DMS79 treated with DMSO at 0.1 percent for 48 hours (cell line): ENCODE data around the gene PLPP6.
"Not testable (repeated sequence)": the region's sequence is repeated elsewhere in the genome, so short reads cannot be mapped to it uniquely, and the experiment has no call there.

Source experiments
- DNase-seq: peaks from one replicate; lab custom pipeline; 2025; lab: John Stamatoyannopoulos, UW

Gene PLPP6

DNA sequence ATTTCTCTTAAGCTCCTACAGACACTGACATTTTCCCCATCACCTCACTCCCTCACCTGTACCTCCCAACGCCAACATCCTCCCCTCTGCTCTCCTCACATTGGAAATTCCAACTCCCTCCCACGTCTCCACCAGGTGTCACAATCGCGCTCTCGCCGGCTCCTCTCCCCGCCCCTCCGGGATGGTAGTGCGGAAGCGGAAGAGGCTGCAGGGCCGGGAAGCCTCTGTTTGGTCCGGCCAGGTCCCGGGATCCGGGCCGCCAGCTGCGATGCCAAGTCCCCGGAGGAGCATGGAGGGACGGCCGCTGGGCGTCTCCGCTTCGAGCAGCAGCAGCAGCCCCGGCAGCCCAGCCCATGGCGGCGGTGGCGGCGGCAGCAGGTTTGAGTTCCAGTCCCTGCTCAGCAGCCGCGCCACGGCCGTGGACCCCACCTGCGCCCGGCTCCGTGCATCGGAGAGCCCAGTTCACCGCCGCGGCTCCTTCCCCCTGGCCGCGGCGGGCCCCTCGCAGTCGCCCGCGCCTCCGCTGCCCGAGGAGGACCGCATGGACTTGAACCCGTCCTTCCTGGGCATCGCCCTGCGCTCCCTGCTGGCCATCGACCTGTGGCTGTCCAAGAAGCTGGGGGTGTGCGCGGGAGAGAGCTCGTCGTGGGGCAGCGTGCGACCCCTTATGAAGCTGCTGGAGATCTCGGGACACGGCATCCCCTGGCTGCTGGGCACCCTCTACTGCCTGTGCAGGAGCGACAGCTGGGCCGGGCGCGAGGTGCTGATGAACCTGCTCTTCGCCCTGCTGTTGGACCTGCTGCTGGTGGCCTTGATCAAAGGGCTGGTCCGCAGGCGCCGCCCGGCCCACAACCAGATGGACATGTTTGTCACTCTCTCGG, at the start of gene PLPP6:
TSS of gene PLPP6 (plus strand) at position 187 of the 881 bp plus-strand sequence. CDS start at position 269, 82 bp downstream.
- DNase-seq, result peak; percentile 88

DNA sequence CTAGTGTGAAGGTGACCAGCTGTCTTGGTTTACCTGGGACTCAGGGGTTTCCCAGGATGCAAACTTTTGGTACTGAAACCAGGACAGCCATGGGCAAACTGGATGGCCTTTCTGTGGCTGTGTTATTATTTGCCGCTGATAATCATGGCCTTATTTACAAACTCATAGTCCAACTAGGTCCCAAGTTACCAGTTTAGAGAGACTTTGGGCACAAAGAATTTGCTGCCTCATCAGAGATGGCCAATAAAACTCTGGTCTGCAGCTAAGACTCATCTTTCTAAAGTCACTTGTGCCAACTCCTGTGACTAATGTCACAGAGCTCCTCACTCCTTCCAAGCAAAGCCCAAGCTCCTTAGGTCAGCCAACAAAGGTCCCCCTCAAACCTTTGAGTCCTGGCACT, 47.5 kb upstream of the PLPP6 start:
- no peak for DNase-seq

DNA sequence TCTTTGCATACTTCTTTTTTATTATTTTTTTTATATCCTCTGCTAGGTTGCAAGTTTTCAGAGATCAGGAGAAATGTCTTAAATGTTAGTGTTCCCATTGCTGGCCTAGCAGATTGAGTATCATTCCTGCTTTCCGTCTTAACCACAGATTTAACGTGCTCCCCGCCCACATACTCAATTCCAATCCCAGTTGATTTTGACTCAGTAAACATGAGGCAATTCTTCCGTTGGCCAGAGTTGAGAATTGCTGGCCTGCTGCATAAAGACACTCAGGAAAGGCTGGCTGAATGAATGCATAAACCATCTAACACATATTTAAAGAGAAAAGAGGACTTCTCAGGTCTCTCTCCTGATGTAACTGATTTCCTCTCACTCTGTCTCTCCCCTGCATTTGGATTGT, 46.8 kb upstream of the PLPP6 start:
- DNase-seq, result no peak

DNA sequence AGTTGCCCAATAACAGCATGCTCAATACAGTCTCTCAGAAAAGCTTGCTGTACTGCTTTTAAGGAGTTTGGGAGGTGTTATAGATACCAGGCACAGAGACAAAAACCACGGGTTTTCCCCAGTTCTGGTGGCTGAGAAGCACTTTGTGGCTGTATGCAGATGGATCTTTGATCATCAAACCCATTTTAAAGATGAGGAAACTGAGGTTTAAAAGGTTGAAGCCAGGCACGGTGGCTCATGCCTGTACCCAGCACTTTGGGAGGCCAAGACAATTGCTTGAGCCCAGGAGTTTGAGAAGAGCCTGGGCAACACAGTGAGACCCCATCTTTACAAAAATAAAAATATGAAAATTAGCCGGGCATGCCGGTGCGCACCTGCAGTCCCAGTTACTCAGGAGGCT, 46.3 kb upstream of the PLPP6 start:
- DNase-seq, result no peak

DNA sequence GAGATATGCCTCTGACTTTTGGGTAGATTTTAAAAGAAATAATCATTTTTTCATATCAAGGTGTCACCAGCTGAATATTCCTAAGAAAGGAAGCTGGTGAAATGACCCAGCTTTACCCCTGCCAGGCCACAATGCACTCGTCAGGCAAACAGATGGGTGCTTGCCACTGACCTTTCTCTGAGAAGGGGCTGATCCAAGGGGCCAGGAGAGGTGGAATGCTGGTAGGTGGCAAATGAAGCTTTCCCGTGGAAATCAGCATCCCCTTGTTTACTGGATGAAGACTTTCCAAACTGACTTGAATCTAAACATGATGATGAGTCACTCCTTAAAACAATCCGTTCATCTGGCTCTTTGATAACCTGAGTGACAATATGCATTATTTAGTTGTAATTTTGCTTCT, 44.3 kb upstream of the PLPP6 start:
- no peak for DNase-seq

DNA sequence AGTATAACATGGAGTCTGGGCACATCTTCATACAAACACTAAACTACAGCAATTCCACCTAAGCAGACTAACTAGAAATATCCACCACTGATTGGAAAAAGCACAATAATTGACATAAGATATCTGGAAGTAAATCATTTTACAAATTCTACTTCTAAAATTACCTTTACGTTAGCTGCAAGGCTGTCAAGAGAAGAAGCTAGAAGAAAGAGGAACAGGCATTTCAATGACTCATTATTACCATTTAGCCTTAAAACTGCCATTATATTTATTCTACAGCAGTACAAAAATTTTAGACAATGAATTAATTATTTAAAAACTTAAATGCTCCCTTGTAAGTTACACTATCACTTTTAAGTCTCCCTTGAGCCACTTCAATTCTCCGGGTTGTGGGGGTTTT, 43.4 kb upstream of the PLPP6 start:
- no peak for DNase-seq

DNA sequence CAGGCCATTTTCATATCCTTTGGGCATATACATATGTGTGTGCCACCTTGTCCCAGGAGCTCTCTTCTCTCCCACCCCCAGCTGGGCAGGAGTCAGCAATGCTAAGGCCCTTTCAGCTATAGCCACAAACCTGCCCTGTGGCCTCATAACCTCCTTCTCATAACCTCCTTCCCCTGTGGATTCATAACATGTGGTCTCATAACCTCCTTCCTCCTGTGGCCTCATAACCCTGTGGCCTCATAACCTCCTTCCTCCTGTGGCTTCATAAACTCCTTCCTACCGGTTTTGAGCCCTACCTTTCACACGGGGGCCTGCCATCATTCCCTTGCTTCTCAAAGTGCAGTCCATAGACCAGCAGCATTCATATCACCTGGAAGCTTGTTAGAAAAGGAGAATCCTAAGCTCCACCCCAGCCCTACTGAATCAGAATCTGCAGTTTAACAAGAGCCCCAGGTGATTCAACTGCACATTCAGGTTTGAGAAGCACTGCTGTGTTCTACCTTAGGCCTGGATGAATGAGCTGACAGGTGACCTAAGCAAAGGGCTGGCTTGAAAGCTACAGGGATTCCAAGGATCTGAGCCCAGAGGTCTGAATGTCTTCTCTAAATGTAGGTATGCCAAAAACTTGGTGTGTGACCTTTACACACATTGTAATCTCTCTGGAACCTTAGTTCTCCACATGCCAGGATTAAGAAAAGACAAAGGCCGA, 41.9 kb upstream of the PLPP6 start:
- no peak for DNase-seq

DNA sequence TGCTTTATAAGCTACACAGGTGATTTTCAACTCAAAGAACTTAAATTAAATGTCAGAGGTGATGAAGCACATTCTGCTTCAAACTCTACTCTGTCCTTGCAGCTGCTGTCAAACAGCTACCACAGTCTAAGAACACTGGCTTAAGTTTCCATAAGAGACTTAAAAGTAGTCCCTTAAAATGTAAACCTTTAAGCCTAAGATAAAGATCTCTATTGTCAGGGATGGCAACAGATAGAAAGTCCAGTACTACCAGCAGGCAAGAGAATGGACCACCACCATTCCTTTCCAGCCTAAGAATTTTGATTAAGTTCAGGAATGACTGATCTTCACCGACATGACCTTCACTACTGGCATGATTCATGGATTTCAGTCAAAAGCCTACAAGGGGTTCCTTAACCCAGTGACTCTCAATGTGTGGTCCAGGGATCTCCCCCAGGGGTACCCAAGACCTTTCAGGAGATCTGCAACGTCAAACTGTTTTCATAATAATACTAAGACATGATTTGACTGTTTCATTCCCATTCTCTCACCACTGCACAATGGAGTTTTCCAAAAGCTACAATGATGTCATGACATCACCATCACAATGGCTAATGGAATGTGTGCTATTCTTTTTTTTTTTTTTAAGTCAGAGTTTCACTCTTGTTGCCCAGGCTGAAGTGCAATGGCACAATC, 41.1 kb upstream of the PLPP6 start:
- no peak for DNase-seq

DNA sequence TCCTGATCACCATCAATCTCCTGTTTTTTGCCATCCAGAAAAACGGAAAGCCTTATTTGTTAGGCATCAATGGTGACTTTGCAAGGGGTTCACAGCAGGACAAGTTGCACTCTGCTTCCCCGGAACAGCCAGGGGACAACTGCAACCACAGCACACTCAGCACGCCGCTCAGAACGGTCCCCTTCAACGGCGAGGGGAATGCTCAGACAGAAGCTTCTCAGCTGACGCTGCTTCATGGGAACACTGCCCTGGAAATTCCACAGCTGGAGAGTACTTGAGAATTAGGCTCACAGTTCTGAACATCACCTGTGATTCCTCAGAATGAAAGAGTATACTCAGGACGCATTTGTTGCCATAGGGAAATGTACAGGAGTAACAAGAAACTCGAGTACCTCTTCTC, 40.1 kb upstream of the PLPP6 start:
- DNase-seq, result no peak

DNA sequence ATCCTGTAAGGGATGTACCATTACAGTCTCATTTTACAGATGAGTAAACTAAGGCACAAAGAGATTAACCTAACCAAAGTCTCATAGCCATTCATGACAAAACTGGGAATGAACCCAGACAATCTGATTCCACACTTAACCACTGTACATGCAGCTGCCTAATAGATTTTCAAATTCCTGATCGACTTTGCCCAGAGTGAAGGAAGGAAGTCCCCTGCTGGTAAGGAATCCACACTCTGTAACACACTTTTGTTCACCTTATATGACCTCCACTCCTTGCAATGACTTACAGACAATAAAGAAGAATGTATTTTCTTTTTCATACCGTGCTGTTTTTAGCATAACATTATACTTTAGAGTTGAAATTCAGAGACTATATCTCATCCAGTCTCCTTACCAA, 31.3 kb upstream of the PLPP6 start:
- DNase-seq, result no peak

DNA sequence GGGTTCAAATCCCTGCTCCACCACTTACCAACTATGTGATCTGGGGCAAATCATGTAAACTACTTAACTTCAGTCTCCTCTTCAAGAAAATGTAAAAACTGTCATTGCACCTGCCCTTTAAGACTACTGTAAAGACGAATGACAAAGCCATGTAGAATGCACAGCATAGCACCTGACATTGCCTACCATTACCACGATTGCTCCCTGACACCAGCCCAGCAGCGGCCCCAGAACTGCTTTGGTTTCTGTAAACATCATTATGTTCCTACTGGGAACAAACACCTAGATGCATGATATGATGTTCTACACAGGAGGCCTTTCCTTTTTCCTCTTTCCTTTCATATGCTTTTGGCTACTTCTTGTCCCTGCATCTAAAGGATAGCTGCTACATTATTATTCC, 23.1 kb upstream of the PLPP6 start:
- no peak for DNase-seq

DNA sequence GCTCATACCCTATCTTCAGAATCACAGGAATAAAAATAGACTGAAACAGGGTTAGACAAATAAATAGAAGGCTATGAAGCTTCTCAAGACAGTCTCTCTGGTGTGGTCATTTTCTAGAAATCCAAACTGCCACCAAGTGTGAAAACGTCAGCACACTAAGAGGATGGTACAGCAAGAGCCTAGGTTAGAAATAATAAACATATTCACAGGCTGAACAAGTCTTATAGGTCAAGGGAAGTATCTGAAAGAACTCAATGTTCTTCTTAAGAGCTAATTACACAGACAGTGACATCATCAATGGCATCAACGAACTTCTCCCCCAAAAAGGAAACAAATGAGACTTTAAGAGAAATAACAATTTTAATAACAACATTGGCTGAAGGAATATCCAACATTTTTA, 22.7 kb upstream of the PLPP6 start:
- no peak for DNase-seq

DNA sequence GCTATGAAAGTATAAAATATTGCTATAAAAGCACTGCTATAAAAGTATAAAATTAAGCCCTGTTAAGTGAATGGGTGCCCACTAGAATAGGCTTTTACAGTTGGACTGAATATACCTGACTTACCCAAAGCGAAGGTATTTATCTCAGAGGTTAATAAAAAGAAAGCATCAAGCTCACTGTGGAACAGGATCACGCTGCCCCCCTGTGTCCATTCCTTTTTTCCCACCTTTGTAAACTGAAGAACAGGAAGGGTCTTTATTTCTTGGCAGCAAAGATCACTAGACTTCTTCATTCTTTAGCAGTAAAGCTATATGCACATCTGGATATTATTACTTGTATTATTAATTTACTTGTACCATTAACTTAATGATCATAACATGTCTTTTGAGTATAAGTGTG, 22.1 kb upstream of the PLPP6 start:
- no peak for DNase-seq

DNA sequence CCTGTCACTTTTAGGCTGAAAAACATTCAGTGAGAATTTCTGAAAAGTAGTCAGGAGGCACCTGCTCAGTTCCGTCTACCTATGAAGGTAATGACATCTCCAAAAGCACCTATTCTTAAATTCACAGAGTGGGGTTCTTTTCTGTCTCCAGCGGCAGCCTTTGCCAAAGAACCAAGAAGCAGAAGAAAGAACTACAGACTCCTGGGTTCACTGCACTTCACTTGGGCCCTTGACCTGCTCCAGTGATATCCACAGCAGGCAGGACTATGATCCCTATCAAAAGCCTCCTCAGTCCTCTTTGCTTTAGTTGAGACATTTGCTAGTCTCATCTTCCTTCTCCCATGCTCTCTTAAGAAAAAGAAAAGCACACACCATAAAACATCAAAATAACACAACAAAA, 19.7 kb upstream of the PLPP6 start:
- no peak for DNase-seq

DNA sequence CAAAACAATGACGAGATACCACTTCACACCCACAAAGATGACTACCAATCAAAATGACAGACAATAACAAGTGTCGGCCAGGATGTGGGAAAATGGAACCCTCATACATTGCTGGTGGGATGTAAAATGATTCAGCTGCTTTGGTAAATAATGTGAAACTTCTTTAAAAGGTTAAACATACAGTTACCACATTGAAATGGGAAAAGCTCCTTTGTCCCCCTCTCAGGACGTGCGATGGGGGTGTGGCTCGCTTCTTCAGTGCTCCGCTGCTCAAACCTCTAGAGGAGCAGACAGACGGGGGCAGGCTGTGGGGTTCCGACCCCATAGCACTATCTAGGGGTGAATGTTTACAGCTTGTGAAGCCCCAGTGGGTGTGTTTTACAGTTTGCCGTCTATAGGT, 8.0 kb upstream of the PLPP6 start:
- no peak for DNase-seq

DNA sequence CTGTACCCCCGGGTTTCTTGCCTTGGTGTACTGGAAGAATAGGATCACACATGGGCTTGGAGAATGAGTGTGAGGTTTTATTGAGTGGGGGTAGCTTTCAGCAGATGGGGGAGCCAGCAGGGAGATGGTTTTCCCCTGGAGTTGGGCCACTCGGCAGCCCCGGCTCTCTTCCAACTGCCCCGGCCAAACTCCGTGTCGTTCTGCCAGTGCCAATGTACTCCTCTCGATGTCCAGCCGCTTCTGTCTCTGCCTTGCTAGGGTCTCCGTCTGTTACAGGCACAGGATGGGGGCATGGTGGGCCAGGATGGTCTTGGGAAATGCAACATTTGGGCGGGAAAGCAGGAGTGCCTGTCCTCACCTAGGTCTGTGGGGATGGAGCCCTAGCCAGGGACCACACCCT, 7.6 kb upstream of the PLPP6 start:
- no peak for DNase-seq

DNA sequence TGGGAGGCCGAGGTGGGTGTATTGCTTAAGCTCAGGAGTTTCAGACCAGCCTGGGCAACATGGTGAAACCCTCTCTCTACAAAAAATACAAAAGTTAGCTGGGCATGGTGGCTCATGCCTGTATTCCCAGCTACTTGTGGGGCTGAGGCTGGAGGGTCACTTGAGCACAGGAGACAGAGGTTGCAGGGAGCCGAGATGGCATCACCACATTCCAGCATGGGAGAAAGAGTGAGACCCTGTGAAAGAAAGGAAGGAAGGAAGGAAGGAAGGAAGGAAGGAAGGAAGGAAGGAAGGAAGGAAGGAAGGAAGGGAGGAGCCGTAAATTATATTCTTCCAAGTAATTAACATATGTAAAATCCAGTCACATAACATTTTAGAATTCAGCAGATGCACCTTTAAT, 5.9 kb upstream of the PLPP6 start:
- DNase-seq, result not testable (repeated sequence)

DNA sequence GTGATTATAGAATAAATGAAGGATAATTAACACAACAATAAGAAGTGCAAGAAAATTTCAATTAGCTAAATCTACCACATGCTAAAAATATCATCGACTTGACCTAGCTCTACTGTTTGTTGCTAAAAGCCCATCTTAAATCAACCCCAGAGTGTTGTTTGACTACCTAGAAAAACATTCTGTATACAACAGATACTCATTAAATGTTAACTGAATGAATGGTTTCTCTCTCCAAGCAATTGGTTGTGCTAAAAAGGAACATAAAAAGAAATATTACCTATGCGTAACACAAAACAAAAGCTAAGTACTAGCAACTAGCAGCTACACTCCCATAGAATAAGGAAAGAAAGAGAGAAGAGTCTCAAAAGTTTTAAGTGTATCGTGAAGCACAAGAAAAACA, 5.5 kb upstream of the PLPP6 start:
- no peak for DNase-seq

DNA sequence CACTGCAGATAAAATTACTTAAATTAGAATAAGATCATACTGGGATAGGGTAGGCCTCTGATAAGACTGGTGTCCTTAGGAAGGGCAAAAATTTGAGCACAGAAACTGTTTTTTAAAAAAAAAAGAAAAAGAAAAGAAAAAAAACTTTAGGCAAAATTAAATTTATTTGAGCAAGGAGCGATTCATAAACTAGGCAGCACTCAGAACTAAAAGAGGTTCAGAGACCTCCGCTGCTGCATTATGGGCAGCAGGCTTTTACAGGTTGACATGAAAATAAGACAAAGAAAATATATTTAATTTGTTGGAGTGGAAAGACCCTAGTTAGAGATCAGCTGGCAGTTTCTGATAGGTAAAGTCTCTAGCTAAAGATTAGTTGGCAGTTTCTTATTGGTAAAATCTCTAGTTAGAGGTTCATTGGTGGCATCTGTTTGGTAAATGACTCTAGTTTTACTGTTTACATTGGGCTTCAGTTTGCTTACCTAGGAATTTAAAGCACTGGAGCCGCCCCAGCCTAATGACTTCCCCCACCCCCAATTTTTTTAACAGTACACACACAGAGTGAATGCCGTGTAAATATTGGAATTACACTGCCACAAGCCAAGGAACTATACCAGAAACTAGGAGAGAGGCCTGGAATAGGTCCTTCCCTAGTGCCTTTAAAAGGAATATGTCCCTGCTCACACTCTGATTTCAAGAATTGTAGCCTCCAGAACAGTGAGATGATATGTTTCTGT, 4.5 kb upstream of the PLPP6 start:
- DNase-seq, result no peak

DNA sequence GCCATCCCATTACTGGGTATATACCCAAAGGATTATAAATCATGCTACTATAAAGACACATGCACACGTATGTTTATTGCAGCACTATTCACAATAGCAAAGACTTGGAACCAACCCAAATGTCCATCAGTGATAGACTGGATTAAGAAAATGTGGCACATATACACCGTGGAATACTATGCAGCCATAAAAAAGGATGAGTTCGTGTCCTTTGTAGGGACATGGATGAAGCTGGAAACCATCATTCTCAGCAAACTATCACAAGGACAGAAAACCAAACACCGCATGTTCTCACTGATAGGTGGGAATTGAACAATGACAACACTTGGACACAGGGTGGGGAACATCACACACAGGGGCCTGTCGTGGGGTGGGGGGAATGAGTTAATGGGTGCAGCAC, 1.4 kb upstream of the PLPP6 start:
- not testable (repeated sequence) for DNase-seq

DNA sequence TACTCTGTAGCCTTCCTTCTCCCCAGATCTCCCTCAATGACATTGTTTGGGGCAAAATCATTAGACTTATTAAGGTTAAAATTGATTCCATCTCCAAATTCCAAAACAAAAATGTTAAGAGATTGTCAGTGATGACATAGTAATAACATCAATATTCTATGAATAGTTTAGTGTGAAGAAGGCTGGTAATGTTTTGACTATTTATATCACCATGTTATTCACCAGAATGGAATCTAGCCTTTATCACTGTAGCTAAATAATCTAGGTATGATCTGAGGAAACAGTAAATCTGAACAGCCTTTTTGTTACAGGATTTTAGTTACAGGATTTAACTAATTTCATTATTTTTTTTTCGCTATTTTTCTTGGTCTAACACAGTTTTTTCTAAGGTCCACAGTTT, 929 bp upstream of the PLPP6 start:
- no peak for DNase-seq

DNA sequence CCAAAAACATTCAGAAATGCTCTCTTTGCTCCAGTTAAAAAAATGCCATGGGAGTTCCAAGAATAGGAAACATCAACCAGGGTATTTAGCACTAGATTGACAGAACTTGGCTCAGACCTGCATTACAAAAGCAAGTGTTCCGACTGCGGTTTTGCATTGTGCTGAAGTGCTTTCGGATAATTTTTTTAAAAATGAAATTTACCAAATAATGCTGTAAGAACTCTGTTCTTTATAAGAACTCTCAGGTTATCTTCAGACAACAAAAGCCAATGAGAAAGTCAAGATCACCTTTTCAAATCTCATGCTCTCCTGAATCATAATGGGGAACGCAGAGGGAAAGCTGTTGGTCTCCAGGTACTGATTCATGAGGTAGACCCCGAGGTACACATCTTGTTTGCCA, 483 bp upstream of the PLPP6 start:
- no peak for DNase-seq
